Smooth muscle cell (in vitro differentiated cells): ENCODE data around the gene CES1. TPM values are rescaled to one million over a fixed set of nuclear protein-coding genes. Genes with fewer than 3 reads are reported as not detected.
"Not testable (repeated sequence)": the region's sequence is repeated elsewhere in the genome, so short reads cannot be mapped to it uniquely, and the experiment has no call there.

Experiments used
- DNase-seq: peaks from one replicate; lab custom pipeline; 2025; ENCODE audit not compliant: unreplicated experiment; lab: John Stamatoyannopoulos, UW
- H2AFZ ChIP-seq: fragments of 200-600 bp; sonication (generic); 2 replicates; pipeline ENCODE4 v1.6.0; 2016; ENCODE audit warnings: antibody characterized with exemption, low read depth, mild to moderate bottlenecking
- H3F3A ChIP-seq: fragments of 200-600 bp; sonication (generic); 2 replicates; pipeline ENCODE4 v1.6.0; 2017; ENCODE audit warnings: antibody characterized with exemption, low read depth
- H3K27ac ChIP-seq: fragments of 200-600 bp; sonication (generic); 2 replicates; pipeline ENCODE4 v1.5.1; 2016; ENCODE audit warnings: low read depth, mild to moderate bottlenecking
- H3K27me3 ChIP-seq: fragments of 200-600 bp; sonication (generic); 2 replicates; pipeline ENCODE4 v1.6.1; 2016; ENCODE audit warnings: low read depth, mild to moderate bottlenecking
- H3K36me3 ChIP-seq: fragments of 200-600 bp; sonication (generic); 2 replicates; pipeline ENCODE4 v1.5.1; 2016; ENCODE audit warnings: low read depth
- H3K4me1 ChIP-seq: fragments of 200-600 bp; sonication (generic); 2 replicates; pipeline ENCODE4 v1.5.1; 2016; ENCODE audit warnings: low read depth
- H3K4me2 ChIP-seq: fragments of 200-600 bp; sonication (generic); 2 replicates; pipeline ENCODE4 v1.6.0; 2016; ENCODE audit warnings: mild to moderate bottlenecking
- H3K4me3 ChIP-seq: fragments of 200-600 bp; sonication (generic); 2 replicates; pipeline ENCODE4 v1.5.1; 2016; ENCODE audit warnings: mild to moderate bottlenecking
- H3K79me2 ChIP-seq: fragments of 200-600 bp; sonication (generic); 2 replicates; pipeline ENCODE4 v1.6.0; 2016; ENCODE audit warnings: low read depth, mild to moderate bottlenecking
- H3K9ac ChIP-seq: fragments of 200-600 bp; sonication (generic); 2 replicates; pipeline ENCODE4 v1.6.0; 2016; ENCODE audit warnings: low read depth
- H3K9me3 ChIP-seq: fragments of 200-600 bp; sonication (generic); replicated peaks from 2 replicates; pipeline ENCODE4 v1.5.1; 2016; ENCODE audit warnings: low read depth
- H4K20me1 ChIP-seq: fragments of 200-600 bp; sonication (generic); 2 replicates; pipeline ENCODE4 v1.6.0; 2016; ENCODE audit warnings: low read depth
- WGBS: methylation state at CpG from one replicate; pipeline ENCODE4 v1.1.7; 2016; ENCODE audit warnings: low lambda C conversion rate; 5-methylcytosine and 5-hydroxymethylcytosine counted together
- polyA plus RNA-seq: library from polyadenylated mRNA; unstranded; fragments of >200 nt; fragmentation: Nextera tagmentation; extraction: Ambion mirVana; gene quantifications from 2 replicates; pipeline ENCODE4 v1.2.1, GENCODE V29; 2016
- total RNA-seq: library from RNA; depleted of rRNA; stranded (reverse); fragments of >200 nt; gene quantifications from 2 replicates; pipeline ENCODE4 v1.2.3, GENCODE V29; 2014
- TF ChIP-seq, protein P1 (sequence below): fragments of 200-600 bp; sonication (generic); IDR thresholded peaks from 2 replicates; pipeline ENCODE4 v1.5.1; 2017; ENCODE audit warnings: borderline replicate concordance, mild to moderate bottlenecking, antibody characterized with exemption; ENCODE audit not compliant: insufficient read depth, poor library complexity, severe bottlenecking

CES1 gene
- total and polyA plus RNA-seq, 2 experiments from 2014 or later = 0.74 TPM; not detected in 1

DNA sequence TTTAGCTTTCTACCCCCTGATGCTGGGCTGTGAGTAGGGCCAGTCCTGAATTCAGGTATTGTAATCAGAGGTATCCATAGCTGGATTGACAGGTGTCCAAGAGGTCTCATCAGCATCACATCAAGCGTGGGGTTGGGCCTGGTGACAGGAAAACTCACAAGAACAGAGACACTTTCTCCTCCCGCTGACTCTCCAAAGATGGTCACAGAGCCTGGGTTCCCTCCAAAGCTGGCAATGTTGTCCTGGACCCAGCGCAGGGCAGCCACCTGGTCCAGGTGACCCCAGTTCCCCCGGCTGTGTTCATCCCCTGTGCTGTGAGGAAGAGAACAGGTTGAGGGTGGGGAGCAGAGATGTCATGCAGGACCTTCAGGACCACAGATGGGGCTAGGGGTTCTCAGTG, 11.7 kb downstream of the CES1 start:
- H3F3A ChIP-seq = no peaks in the 10 kb centered on the region
- H3K4me3 ChIP-seq = no peak overlapping the region
- no peaks in the 10 kb centered on the region for H3K79me2 ChIP-seq
- H3K27ac ChIP-seq = no peak overlapping the region
- peaks cover 4% of the 10 kb centered on the region for H3K27me3 ChIP-seq
- no peaks in the 10 kb centered on the region for H4K20me1 ChIP-seq
- DNase-seq = no peak
- no peaks in the 10 kb centered on the region for H3K36me3 ChIP-seq
- H3K9me3 ChIP-seq = no peaks in the 10 kb centered on the region
- H3K4me2 ChIP-seq = no peak overlapping the region
- H2AFZ ChIP-seq = no peak overlapping the region
- no peaks in the 10 kb centered on the region for H3K4me1 ChIP-seq
- 92% methylated on average over 4 of the region's 4 CpGs for WGBS
- H3K9ac ChIP-seq = no peak overlapping the region
- TF ChIP-seq, protein P1, sequence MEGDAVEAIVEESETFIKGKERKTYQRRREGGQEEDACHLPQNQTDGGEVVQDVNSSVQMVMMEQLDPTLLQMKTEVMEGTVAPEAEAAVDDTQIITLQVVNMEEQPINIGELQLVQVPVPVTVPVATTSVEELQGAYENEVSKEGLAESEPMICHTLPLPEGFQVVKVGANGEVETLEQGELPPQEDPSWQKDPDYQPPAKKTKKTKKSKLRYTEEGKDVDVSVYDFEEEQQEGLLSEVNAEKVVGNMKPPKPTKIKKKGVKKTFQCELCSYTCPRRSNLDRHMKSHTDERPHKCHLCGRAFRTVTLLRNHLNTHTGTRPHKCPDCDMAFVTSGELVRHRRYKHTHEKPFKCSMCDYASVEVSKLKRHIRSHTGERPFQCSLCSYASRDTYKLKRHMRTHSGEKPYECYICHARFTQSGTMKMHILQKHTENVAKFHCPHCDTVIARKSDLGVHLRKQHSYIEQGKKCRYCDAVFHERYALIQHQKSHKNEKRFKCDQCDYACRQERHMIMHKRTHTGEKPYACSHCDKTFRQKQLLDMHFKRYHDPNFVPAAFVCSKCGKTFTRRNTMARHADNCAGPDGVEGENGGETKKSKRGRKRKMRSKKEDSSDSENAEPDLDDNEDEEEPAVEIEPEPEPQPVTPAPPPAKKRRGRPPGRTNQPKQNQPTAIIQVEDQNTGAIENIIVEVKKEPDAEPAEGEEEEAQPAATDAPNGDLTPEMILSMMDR = no peak

DNA sequence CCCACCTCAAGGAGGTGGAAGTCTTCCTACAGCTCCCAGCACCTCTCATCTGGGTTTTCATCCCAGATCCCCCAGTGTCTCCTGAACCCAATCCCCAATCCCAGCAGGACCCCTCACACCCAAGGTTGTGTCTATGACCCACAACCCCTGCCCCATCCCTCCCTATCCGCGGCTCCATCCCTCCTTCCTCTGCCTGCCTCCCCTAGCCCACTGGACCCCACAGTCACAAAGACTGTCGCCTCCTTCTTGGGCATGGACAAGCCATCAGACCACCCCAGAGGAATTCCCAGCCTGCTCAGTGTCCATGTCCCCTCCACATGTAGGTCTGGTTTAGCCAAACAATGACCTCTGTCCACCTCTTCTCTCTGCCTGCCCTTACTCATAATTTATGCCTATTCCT, 12.3 kb downstream of the CES1 start:
- TF ChIP-seq, protein P1 = no peak
- no peak overlapping the region for H3K27ac ChIP-seq
- no peaks in the 10 kb centered on the region for H4K20me1 ChIP-seq
- H3F3A ChIP-seq = no peaks in the 10 kb centered on the region
- no peak for DNase-seq
- H3K4me3 ChIP-seq = no peak overlapping the region
- no peak overlapping the region for H3K4me2 ChIP-seq
- no peaks in the 10 kb centered on the region for H3K9me3 ChIP-seq
- no peaks in the 10 kb centered on the region for H3K27me3 ChIP-seq
- H3K9ac ChIP-seq = no peak overlapping the region
- no peak overlapping the region for H2AFZ ChIP-seq
- no peaks in the 10 kb centered on the region for H3K36me3 ChIP-seq
- H3K4me1 ChIP-seq = no peaks in the 10 kb centered on the region
- 81% methylated on average over 3 of the region's 3 CpGs for WGBS
- no peaks in the 10 kb centered on the region for H3K79me2 ChIP-seq

DNA sequence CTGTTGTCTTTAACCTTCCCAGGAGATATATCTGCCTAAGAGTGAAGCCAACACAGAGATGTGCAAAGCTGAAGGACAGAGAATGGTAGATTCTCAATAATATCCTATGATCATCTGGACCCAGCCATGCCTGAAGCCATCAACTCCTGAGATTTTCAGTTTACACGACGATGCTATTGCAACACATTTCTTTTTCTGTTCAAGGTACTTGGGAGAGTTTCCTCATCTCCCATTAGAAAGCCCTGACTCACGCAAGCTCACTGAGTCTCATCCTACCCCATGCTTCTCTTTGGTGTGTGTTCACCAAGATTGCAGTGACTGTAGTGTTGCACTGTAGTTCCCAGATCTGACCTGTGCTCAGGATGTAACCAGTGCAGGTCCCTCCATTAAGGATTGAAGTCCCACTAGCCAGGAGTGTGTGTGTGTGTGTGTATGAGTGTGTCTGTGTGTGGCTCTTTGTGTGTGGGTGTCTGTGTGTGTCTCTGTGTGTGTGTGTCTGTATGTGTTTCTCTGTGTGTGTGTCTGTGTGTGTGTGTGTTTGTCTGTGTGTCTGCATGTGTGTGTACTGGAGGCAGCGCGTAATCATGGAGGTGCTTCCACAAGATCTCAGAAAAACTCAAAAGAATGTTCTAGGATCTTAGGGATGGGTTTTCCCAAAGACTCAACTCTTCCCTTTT, 15.5 kb downstream of the CES1 start:
- DNase-seq = no peak
- no peaks in the 10 kb centered on the region for H3K79me2 ChIP-seq
- H2AFZ ChIP-seq = no peak overlapping the region
- H3F3A ChIP-seq = no peaks in the 10 kb centered on the region
- no peaks in the 10 kb centered on the region for H4K20me1 ChIP-seq
- peaks cover 6% of the 10 kb centered on the region for H3K27me3 ChIP-seq
- no peaks in the 10 kb centered on the region for H3K9me3 ChIP-seq
- H3K4me3 ChIP-seq = no peak overlapping the region
- H3K4me1 ChIP-seq = no peaks in the 10 kb centered on the region
- 87% methylated on average over 5 of the region's 5 CpGs for WGBS
- no peaks in the 10 kb centered on the region for H3K36me3 ChIP-seq
- H3K4me2 ChIP-seq = no peak overlapping the region
- no peak overlapping the region for H3K27ac ChIP-seq
- no peak overlapping the region for H3K9ac ChIP-seq
- TF ChIP-seq, protein P1 = no peak

DNA sequence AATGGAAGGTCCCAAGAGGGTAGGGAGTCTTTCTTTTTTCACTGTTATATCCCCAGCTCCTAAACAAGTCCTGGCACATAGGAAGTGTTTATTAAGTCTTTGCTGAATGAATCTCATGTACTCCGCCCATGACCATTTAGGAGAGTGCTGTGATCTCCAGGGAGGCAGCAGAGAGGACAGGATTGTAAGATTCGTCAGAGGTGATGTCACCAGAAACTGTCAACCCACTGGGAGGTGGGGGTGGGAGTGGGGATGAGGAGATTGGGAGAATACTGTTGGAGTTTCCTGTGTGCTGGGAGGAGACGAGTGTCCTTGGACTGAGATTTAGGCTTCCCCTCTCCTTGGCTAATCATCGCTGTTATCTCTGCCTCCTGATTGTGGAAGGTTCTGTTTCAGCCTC, 16.7 kb downstream of the CES1 start:
- not testable (repeated sequence) for H4K20me1 ChIP-seq, H3K79me2 ChIP-seq, H3K9me3 ChIP-seq, H3K27ac ChIP-seq, H3K4me3 ChIP-seq, H3K4me2 ChIP-seq, H3K4me1 ChIP-seq, DNase-seq, H3K27me3 ChIP-seq, H2AFZ ChIP-seq, H3F3A ChIP-seq, H3K9ac ChIP-seq, H3K36me3 ChIP-seq
- WGBS = 62% methylated on average over 4 of the region's 4 CpGs
